Ectodermal cell (in vitro differentiated cells): Measurements from ENCODE around the gene FRMPD4.

Experiments used
- H3K27ac ChIP-seq: 2 replicates; pipeline ENCODE4 v1.7.0; 2013; ENCODE audit warnings: mild to moderate bottlenecking, low read depth, low read length; ENCODE audit not compliant: insufficient read depth, poor library complexity, severe bottlenecking
- H3K27me3 ChIP-seq: 2 replicates; pipeline ENCODE4 v1.7.0; 2013; ENCODE audit warnings: mild to moderate bottlenecking, low read length; ENCODE audit not compliant: insufficient read depth, control insufficient read depth, poor library complexity, severe bottlenecking
- H3K36me3 ChIP-seq: one replicate; pipeline ENCODE4 v1.7.0; 2013; ENCODE audit warnings: low read length; ENCODE audit not compliant: control insufficient read depth, insufficient read depth
- H3K4me1 ChIP-seq: one replicate; pipeline ENCODE4 v1.7.0; 2013; ENCODE audit warnings: low read length; ENCODE audit not compliant: control insufficient read depth, insufficient read depth
- H3K4me3 ChIP-seq: 2 replicates; pipeline ENCODE4 v1.7.0; 2013; ENCODE audit warnings: low read depth, low read length, control low read depth; ENCODE audit not compliant: insufficient read depth
- H3K9me3 ChIP-seq: 2 replicates; pipeline ENCODE4 v1.7.0; 2013; ENCODE audit warnings: mild to moderate bottlenecking, low read length, moderate library complexity; ENCODE audit not compliant: control insufficient read depth
- WGBS, 2 experiments: methylation state at CpG; one replicate each; pipeline ENCODE4 v1.1.7; 2013; ENCODE audit warnings: missing lambda C conversion rate in 2 of 2; 5-methylcytosine and 5-hydroxymethylcytosine counted together

The FRMPD4 gene

DNA sequence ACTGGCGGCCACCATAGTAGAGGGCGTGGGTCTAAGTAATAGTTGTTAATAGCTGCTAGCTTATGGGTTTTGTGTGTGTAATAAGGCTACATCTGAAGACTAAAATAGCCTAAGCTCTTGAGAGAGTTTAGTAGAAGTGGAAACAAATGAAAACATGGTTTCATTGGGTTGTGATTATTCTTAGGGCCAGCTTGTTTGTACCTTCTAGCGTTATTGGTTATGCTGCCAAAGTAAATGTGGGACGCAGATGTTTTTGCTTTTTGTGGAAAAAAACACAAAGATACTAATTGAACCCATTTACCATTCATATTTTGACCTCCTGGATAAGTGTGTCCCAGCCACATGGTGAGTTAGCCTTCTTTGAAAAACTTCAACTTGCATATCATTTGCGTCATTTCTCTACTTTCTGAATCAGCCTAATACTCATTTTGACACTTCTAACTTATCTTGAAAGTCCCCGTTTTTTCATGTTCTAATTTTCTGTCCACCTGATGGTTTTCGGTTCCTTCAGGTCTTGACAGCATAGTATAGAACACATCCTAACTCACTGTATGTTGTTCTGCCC, 305.3 kb downstream of the FRMPD4 start:
- Histone ChIP-seq H3K4me1 (no peaks in the 10 kb centered on the region), H3K27ac (no peak overlapping the region), H3K36me3 (no peaks in the 10 kb centered on the region), H3K9me3 (no peaks in the 10 kb centered on the region), H3K27me3 (no peaks in the 10 kb centered on the region), H3K4me3 (no peak overlapping the region)
- WGBS, 2 experiments, result 92 to 96% methylated on average over 6 to 7 of the region's 7 CpGs

DNA sequence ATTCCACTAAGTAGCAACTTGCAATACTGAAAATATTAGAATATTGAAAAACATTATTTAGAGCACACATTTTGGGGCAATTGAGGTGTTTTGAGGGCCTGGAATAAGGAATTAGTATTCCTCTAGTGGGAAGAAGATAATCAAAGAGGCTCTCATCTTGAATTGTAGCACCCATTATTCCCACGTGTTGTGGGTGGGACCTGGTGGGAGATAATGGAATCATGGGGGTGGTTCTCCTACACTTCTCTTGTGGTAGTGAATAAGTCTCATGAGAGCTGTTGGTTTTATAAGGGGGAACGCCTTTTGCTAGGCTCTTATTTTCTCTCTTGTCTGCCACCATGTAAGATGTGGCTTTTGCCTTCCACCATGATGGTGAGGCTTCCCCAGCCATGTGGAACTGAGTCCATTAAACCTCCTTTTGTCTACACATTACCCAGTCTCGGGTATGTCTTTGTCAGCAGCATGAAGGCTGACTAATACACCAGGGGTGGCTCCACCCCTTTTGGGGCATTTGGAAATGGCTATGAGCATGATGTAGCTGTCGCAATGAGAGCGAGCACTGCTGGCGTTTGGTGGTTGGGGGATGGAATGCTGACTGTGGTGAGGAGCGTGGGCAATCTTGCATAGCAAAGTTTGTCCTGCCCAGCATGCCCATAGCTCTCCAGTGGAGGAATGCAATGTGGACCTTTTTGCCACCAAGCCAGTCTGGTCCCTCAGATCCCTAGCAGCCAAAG, 308.2 kb downstream of the FRMPD4 start:
- no peaks in the 10 kb centered on the region for H3K9me3 ChIP-seq
- no peak overlapping the region for H3K4me3 ChIP-seq
- no peaks in the 10 kb centered on the region for H3K36me3 ChIP-seq
- WGBS, 2 experiments, result 95% methylated on average over 7 of the region's 7 CpGs
- no peaks in the 10 kb centered on the region for H3K27me3 ChIP-seq
- H3K4me1 ChIP-seq, result no peaks in the 10 kb centered on the region
- no peak overlapping the region for H3K27ac ChIP-seq

DNA sequence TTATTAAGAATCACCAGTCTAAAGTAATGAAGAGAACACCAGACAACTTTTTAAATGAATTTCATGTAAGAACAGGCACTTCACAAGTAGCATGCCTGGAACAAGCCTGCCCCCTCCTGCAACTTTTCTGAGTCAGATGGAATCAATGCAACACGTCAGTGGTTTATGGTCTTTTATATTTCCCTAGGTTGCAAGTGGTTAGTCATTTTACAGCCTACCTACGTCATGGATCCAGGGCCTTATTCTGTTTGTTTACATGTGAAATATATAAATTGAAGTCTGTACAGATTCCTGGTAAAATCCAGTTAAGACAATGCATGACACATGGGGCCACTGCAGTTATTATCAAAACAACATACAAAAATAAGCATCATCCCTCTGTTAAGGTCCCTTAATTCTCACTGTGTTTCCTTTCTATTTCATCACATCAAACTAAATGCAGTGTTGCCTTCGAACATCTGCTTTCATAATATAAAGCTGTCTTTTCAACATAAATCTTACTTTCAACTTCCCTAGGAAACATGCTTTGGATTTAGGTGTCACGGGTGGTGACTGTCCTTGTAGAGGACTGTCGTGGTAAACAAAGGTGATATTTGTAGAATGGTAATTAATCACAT, 309.3 kb downstream of the FRMPD4 start:
- H3K4me3 ChIP-seq, result no peak overlapping the region
- H3K4me1 ChIP-seq, result no peaks in the 10 kb centered on the region
- no peaks in the 10 kb centered on the region for H3K9me3 ChIP-seq
- no peaks in the 10 kb centered on the region for H3K36me3 ChIP-seq
- H3K27me3 ChIP-seq, result no peaks in the 10 kb centered on the region
- WGBS, 2 experiments, result 94 to 96% methylated on average over 5 of the region's 5 CpGs
- no peak overlapping the region for H3K27ac ChIP-seq

DNA sequence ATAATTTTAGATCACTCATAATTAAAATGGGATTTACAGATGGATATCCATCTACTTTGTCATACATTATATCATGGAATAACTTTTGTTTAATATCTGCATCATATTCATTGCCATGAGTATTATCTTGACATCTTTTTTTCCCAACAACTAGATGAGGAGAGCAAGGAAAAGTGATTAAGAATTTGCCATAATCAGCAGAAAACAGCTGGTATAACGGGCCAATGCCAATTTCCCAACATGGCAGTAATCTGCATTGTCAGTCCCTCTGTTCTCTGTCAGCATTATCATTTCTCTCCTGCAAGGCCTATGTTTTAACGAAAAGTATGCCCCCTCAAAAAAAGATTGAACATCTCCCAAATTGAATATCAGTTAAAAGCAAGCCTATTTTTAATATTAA, 314.0 kb downstream of the FRMPD4 start:
- no peak overlapping the region for H3K27ac ChIP-seq
- no peaks in the 10 kb centered on the region for H3K36me3 ChIP-seq
- no peaks in the 10 kb centered on the region for H3K27me3 ChIP-seq
- no peak overlapping the region for H3K4me3 ChIP-seq
- no peaks in the 10 kb centered on the region for H3K9me3 ChIP-seq
- H3K4me1 ChIP-seq, result no peaks in the 10 kb centered on the region
- 100% methylated on average over 1 to 2 of the region's 2 CpGs for WGBS, 2 experiments

DNA sequence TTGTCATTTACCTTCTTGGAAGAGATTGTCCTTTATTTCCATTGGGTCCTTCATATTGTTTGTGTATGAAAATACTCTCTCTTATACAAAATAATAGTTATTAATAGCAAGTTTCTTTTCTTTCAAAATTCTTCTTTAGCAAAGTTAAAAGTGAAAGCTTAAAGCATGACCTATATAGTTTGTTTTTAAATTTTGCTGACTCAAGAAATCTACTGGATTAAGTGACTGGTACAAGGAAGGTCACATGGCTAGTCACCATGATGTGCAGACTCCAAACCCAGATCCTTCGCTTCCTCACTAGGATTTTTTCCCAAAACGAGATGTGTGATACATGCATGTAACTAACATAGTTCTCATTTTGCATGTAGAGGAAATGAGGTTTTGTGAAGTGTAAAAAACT, 322.7 kb downstream of the FRMPD4 start:
- Histone ChIP-seq H3K4me1 (no peaks in the 10 kb centered on the region), H3K9me3 (no peaks in the 10 kb centered on the region), H3K4me3 (no peak overlapping the region), H3K27ac (no peak overlapping the region), H3K27me3 (no peaks in the 10 kb centered on the region), H3K36me3 (no peaks in the 10 kb centered on the region)
- WGBS, 2 experiments, result 96% methylated on average over 2 of the region's 2 CpGs; no CpG with 5 or more reads in 1 of the 2 experiments

DNA sequence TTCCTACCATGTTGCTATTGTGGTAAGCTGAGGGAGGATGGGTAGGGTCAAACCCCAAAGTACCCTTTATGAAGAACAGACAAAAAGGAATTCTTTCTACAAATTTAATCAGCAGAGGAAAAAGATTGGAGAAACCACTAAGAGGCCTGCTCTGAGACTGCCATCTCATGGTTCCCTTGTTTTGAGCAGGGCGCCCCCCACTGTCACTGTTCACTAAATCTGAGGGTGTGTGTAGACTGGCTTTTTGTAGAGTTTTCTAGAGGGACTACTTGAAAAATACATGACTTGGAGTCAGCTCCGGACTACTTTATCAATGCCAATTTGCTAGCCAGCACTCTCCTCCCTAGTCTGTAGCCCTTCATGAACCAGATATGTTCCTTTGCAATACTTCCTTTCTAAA, 324.8 kb downstream of the FRMPD4 start:
- WGBS, 2 experiments, result 71 to 83% methylated on average over 1 to 2 of the region's 2 CpGs
- H3K9me3 ChIP-seq, result no peaks in the 10 kb centered on the region
- no peaks in the 10 kb centered on the region for H3K27me3 ChIP-seq
- H3K4me3 ChIP-seq, result no peak overlapping the region
- H3K4me1 ChIP-seq, result no peaks in the 10 kb centered on the region
- H3K36me3 ChIP-seq, result no peaks in the 10 kb centered on the region
- H3K27ac ChIP-seq, result no peak overlapping the region

DNA sequence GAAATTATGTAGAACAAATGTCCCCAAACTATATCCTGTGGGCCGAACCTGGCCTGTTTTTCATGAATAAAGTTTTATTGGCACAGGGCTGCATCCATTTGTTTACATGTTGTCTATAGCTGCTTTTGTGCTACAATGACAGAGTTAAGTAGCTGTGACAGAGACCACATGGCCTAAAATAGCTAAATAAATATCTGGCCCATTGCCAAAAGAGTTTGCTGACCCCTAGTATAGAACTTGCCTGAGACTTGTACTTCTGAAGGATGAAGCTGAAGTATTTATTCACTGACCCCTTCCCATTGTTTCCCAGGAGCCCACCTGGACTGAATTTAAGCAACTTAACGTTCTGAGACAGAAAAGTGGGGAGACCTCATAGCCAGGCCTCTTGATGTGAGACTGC, 325.6 kb downstream of the FRMPD4 start:
- Histone ChIP-seq H3K4me1 (no peaks in the 10 kb centered on the region), H3K4me3 (no peak overlapping the region), H3K36me3 (no peaks in the 10 kb centered on the region), H3K27me3 (no peaks in the 10 kb centered on the region), H3K27ac (no peak overlapping the region), H3K9me3 (no peaks in the 10 kb centered on the region)
- 90 to 92% methylated on average over 1 to 2 of the region's 2 CpGs for WGBS, 2 experiments

DNA sequence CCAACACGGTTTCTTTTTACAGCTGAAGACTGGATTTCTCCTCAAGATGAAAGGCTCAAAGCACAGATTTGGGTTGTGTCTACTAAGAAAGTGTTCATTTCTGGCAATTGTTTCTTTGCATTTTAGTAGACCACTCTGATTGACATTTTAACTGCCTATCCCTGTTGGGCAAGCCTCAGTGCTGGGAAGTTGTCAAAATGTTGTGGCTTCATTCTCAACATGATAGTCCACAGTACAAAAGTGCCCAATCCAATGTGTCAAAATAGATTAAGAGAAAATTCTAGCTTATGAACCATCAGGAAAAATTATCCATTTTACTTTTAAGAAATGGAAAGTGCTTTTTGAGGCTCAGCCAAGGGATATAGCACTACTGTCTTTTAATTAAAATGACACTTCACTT, 329.0 kb downstream of the FRMPD4 start:
- Histone ChIP-seq H3K27me3 (no peaks in the 10 kb centered on the region), H3K27ac (no peak overlapping the region), H3K4me3 (no peak overlapping the region), H3K36me3 (no peaks in the 10 kb centered on the region), H3K9me3 (no peaks in the 10 kb centered on the region), H3K4me1 (no peaks in the 10 kb centered on the region)
- WGBS, 2 experiments, result 89 to 94% methylated on average over 1 of the region's 1 CpG

DNA sequence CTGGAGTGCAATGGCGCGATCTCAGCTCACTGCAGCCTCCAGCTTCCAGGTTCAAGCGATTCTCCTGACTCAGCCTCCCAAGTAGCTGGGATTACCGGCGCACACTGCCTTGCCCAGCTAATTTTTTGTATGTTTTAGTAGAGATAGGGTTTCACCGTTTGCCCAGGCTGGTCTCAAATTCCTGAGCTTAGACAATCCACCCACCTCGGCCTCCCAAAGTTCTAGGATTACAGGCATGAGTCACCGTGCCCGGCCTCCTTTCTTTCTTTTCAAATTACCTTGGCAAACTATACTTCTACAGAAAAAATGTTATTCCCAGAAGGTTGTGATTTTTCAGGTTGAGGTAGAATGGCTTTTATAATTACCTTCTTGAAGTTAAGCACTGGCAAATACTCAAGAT, 331.0 kb downstream of the FRMPD4 start:
- no peaks in the 10 kb centered on the region for H3K27me3 ChIP-seq
- H3K36me3 ChIP-seq, result no peaks in the 10 kb centered on the region
- H3K4me3 ChIP-seq, result no peak overlapping the region
- no peaks in the 10 kb centered on the region for H3K9me3 ChIP-seq
- 91 to 94% methylated on average over 6 to 8 of the region's 9 CpGs for WGBS, 2 experiments
- H3K27ac ChIP-seq, result no peak overlapping the region
- no peaks in the 10 kb centered on the region for H3K4me1 ChIP-seq

DNA sequence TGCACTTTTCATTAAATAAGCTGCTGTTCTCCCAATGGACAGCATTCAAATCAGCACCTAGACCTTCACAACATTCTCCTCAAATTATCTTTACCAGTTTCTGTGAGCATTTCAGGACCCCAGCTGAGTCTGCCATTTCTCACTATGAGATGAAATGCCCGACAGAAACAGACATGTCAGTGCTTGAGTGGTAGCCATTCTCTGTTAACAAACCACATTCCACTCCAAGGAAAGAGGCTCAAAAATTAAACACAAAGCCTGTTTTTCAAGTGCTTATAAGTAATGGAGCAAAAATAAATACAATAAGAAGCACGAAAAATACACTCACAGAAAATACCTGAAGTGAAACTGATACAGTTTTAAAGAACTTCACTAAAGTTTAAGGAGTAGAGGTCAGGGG, 332.8 kb downstream of the FRMPD4 start:
- no peak overlapping the region for H3K4me3 ChIP-seq
- H3K9me3 ChIP-seq, result no peaks in the 10 kb centered on the region
- H3K27ac ChIP-seq, result no peak overlapping the region
- no peaks in the 10 kb centered on the region for H3K36me3 ChIP-seq
- no peaks in the 10 kb centered on the region for H3K4me1 ChIP-seq
- no peaks in the 10 kb centered on the region for H3K27me3 ChIP-seq
- WGBS, 2 experiments, result 78% methylated on average over 1 of the region's 2 CpGs; no CpG with 5 or more reads in 1 of the 2 experiments
